Panc1 (cell line): ENCODE data around the gene SLC30A3. TPM values are rescaled to one million over a fixed set of nuclear protein-coding genes. Genes with fewer than 3 reads are reported as not detected.

Experiments used
- ATAC-seq: fragments of 200-7000 bp; cut with Tn5 transposase; 2 replicates; pipeline ENCODE4 v1.9.1; 2020; ENCODE audit warnings: mild to moderate bottlenecking, moderate library complexity
- BruUV-seq: library from RNA; stranded (reverse); fragments of 400-500 nt; replicated peaks from 2 replicates; lab custom pipeline; 2021; lab: Mats Ljungman, UMichigan
- CTCF ChIA-PET: fragments of 300-600 bp; sonication (Branson Sonifier 250); formaldehyde crosslinking; loops from one replicate; lab custom pipeline; 2022; ENCODE audit warnings: antibody characterized with exemption; lab: Charles Lee
- POLR2A ChIA-PET: fragments of 300-600 bp; sonication (Branson Sonifier 250); formaldehyde crosslinking; loops from one replicate; lab custom pipeline; 2022; ENCODE audit warnings: antibody characterized with exemption; lab: Charles Lee
- DNase-seq: peaks from one replicate; pipeline ENCODE4 v3.0.0-alpha.2; 2010; ENCODE audit warnings: low read depth, low spot score
- H3K27ac ChIP-seq: 2 replicates; pipeline ENCODE4 v1.5.1; 2011; ENCODE audit warnings: mild to moderate bottlenecking, low read length, inconsistent platforms
- H3K27me3 ChIP-seq: fragments of 200-500 bp; sonication (Bioruptor generic); 2 replicates; pipeline ENCODE4 v1.6.0; 2014; ENCODE audit warnings: low read length, inconsistent platforms; ENCODE audit not compliant: control insufficient read depth, insufficient read depth
- H3K36me3 ChIP-seq: fragments of 200-500 bp; sonication (Bioruptor generic); 2 replicates; pipeline ENCODE4 v1.5.1; 2014; ENCODE audit warnings: inconsistent platforms, mild to moderate bottlenecking, low read length, moderate library complexity; ENCODE audit not compliant: control insufficient read depth, insufficient read depth
- H3K4me1 ChIP-seq: 2 replicates; pipeline ENCODE4 v1.5.1; 2011; ENCODE audit warnings: inconsistent platforms, mild to moderate bottlenecking, low read length, moderate library complexity; ENCODE audit not compliant: control insufficient read depth, insufficient read depth
- H3K4me3 ChIP-seq, 2 experiments: 2 replicates each; pipeline ENCODE4 v1.5.1; 2011 to 2012; ENCODE audit warnings: low read depth in 2 of 2, low read length in 2 of 2, mild to moderate bottlenecking in 2 of 2, inconsistent platforms in 1 of 2, moderate library complexity in 1 of 2
- H3K9me3 ChIP-seq: fragments of 200-500 bp; sonication (Bioruptor generic); 2 replicates; pipeline ENCODE4 v1.5.1; 2014; ENCODE audit warnings: low read depth, mild to moderate bottlenecking, inconsistent platforms, low read length, moderate library complexity; ENCODE audit not compliant: control insufficient read depth, insufficient read depth
- POLR2AphosphoS5 ChIP-seq: IDR thresholded peaks from 2 replicates; pipeline ENCODE4 v1.6.1; 2012; ENCODE audit warnings: mild to moderate bottlenecking, low read depth, low read length, moderate library complexity
- SIN3A ChIP-seq: IDR thresholded peaks from 2 replicates; pipeline ENCODE4 v1.6.1; 2012; ENCODE audit warnings: low read depth, mild to moderate bottlenecking, low read length, moderate library complexity, borderline replicate concordance; ENCODE audit not compliant: insufficient read depth
- TCF7L2 ChIP-seq: IDR thresholded peaks from 2 replicates; pipeline ENCODE4 v1.6.1; 2011; ENCODE audit warnings: mild to moderate bottlenecking, low read depth, low read length, inconsistent platforms
- in situ Hi-C: cut with HindIII; loops from 2 replicates; pipeline ENCODE4 v1.10.0; 2016; ENCODE audit warnings: low sequenced_read_pairs, low pct_unique_long_range_greater_than_20kb
- intact Hi-C: fragments of 100-400 bp; cut with micrococcal nuclease; formaldehyde crosslinking; loops from one replicate; pipeline ENCODE4 v1.10.0; 2022; ENCODE audit not compliant: unreplicated experiment
- total RNA-seq: library from RNA; stranded (reverse); gene quantifications from one replicate; pipeline ENCODE4 v1.2.1, GENCODE V29; 2021; ENCODE audit not compliant: unreplicated experiment
- TF ChIP-seq, protein P1 (sequence below): fragments of 450-650 bp; IDR thresholded peaks from 2 replicates; pipeline ENCODE4 v1.5.1; 2017; ENCODE audit warnings: mild to moderate bottlenecking
- TF ChIP-seq, protein P2 (sequence below), 2 experiments: IDR thresholded peaks; 2 replicates each; pipeline ENCODE4 v1.6.1; 2011 to 2012; ENCODE audit warnings: low read depth in 2 of 2, control low read depth in 1 of 2, low read length in 1 of 2, mild to moderate bottlenecking in 1 of 2, moderate library complexity in 1 of 2; ENCODE audit not compliant: insufficient read depth in 1 of 2

SLC30A3 gene
- total RNA-seq, 1 experiment from 2014 or later: 0.59 TPM

GRCh38 chr2:27307545-27308358 lies 44.9 kb upstream of the SLC30A3 start:
- BruUV-seq: no TSS peak
- no peak for TF ChIP-seq SIN3A
- TF ChIP-seq, protein P1, sequence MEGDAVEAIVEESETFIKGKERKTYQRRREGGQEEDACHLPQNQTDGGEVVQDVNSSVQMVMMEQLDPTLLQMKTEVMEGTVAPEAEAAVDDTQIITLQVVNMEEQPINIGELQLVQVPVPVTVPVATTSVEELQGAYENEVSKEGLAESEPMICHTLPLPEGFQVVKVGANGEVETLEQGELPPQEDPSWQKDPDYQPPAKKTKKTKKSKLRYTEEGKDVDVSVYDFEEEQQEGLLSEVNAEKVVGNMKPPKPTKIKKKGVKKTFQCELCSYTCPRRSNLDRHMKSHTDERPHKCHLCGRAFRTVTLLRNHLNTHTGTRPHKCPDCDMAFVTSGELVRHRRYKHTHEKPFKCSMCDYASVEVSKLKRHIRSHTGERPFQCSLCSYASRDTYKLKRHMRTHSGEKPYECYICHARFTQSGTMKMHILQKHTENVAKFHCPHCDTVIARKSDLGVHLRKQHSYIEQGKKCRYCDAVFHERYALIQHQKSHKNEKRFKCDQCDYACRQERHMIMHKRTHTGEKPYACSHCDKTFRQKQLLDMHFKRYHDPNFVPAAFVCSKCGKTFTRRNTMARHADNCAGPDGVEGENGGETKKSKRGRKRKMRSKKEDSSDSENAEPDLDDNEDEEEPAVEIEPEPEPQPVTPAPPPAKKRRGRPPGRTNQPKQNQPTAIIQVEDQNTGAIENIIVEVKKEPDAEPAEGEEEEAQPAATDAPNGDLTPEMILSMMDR: no peak
- TF ChIP-seq TCF7L2: no peak
- TF ChIP-seq POLR2AphosphoS5: no peak
- TF ChIP-seq, protein P2, sequence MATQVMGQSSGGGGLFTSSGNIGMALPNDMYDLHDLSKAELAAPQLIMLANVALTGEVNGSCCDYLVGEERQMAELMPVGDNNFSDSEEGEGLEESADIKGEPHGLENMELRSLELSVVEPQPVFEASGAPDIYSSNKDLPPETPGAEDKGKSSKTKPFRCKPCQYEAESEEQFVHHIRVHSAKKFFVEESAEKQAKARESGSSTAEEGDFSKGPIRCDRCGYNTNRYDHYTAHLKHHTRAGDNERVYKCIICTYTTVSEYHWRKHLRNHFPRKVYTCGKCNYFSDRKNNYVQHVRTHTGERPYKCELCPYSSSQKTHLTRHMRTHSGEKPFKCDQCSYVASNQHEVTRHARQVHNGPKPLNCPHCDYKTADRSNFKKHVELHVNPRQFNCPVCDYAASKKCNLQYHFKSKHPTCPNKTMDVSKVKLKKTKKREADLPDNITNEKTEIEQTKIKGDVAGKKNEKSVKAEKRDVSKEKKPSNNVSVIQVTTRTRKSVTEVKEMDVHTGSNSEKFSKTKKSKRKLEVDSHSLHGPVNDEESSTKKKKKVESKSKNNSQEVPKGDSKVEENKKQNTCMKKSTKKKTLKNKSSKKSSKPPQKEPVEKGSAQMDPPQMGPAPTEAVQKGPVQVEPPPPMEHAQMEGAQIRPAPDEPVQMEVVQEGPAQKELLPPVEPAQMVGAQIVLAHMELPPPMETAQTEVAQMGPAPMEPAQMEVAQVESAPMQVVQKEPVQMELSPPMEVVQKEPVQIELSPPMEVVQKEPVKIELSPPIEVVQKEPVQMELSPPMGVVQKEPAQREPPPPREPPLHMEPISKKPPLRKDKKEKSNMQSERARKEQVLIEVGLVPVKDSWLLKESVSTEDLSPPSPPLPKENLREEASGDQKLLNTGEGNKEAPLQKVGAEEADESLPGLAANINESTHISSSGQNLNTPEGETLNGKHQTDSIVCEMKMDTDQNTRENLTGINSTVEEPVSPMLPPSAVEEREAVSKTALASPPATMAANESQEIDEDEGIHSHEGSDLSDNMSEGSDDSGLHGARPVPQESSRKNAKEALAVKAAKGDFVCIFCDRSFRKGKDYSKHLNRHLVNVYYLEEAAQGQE (IDR thresholded peaks at IDR 0.05; ENCODE audit: insufficient read depth in 1 of 2, low read depth in 2 of 2, low read length in 1 of 2): no peak
- no peaks in the 10 kb centered on the region for H3K27me3 ChIP-seq
- no peaks in the 10 kb centered on the region for H3K9me3 ChIP-seq
- intact Hi-C loops: no loop called here
- H3K36me3 ChIP-seq: no peaks in the 10 kb centered on the region
- in situ Hi-C loops: no loop called here
- 0 out of 2 replicates have a peak, but pooled peaks have one; percentile 9 for ATAC-seq
- no peak overlapping the region for H3K27ac ChIP-seq
- CTCF ChIA-PET: no interaction called here
- no peak for DNase-seq
- H3K4me1 ChIP-seq: no peaks in the 10 kb centered on the region
- no peak overlapping the region for H3K4me3 ChIP-seq
- POLR2A ChIA-PET: no interaction called here

DNA sequence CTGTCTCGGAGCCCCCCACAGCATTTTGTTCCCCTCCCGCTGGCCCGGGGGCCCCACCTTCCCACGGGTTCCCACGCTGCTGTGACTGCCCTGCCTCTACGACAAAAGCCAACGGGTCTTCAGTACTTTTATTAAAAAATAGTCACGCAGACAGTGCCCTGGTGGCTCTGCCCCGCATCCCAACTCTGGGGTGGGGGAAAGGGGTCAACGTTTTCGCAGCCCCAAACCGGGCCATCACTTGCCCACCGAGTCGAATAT lies 44.4 kb upstream of the SLC30A3 start:
- Histone ChIP-seq H3K4me1 (no peaks in the 10 kb centered on the region), H3K27me3 (no peaks in the 10 kb centered on the region), H3K27ac (no peak overlapping the region), H3K9me3 (no peaks in the 10 kb centered on the region), H3K4me3 (no peak overlapping the region), H3K36me3 (no peaks in the 10 kb centered on the region)
- BruUV-seq: no TSS peak
- TF ChIP-seq POLR2AphosphoS5: no peak
- TF ChIP-seq, protein P1: no peak
- TF ChIP-seq SIN3A: no peak
- TF ChIP-seq, protein P2 (IDR thresholded peaks at IDR 0.05; ENCODE audit: insufficient read depth in 1 of 2, low read depth in 2 of 2, low read length in 1 of 2): no peak
- no peak for TF ChIP-seq TCF7L2
- no peak for ATAC-seq
- in situ Hi-C loops: no loop called here
- ChIA-PET CTCF (no interaction called here), POLR2A (no interaction called here)
- DNase-seq: no peak
- intact Hi-C loops: no loop called here
